DND-41 (cell line): ENCODE data around the gene BTRC.

ENCODE experiments used
- EZH2 ChIP-seq: IDR thresholded peaks from 3 replicates; pipeline ENCODE4 v1.6.1; 2012; ENCODE audit warnings: borderline replicate concordance, low read depth, mild to moderate bottlenecking, moderate library complexity, low read length, inconsistent platforms; ENCODE audit not compliant: severe bottlenecking
- TF ChIP-seq, protein P1 (sequence below): IDR thresholded peaks from 2 replicates; pipeline ENCODE4 v1.5.1; 2012; ENCODE audit warnings: borderline replicate concordance, low read length, moderate library complexity, mild to moderate bottlenecking; ENCODE audit not compliant: poor library complexity, severe bottlenecking; ENCODE audit errors: extremely low read depth

DNA sequence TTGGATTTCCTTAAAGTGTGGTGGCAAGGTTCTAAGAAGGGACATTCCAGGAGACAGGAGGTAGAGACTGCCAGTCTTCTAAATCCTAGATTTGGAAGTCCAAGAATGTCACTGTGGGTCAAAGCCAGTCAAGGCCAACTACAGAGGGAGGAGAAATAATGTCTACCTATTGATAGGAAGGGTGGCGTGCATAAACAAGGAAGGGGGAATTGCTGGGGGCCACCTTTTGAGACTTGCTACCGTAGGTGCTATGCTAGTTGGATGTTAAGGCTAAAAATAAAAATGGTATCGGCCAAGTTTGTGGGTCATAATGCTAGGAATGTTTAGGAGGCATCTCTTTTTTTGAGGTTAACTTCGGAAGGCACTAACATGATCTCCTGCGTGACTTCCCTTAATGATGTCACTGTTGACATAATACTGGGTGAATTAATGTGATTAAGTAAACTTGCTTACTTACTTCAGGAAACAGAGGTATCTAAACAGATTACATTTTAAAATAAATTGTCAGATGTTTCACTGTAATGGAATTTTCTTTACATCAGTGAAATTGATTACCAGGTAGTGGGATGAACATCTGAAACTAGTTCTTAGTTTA, 4.8 kb downstream of the BTRC start:
- TF ChIP-seq, protein P1, sequence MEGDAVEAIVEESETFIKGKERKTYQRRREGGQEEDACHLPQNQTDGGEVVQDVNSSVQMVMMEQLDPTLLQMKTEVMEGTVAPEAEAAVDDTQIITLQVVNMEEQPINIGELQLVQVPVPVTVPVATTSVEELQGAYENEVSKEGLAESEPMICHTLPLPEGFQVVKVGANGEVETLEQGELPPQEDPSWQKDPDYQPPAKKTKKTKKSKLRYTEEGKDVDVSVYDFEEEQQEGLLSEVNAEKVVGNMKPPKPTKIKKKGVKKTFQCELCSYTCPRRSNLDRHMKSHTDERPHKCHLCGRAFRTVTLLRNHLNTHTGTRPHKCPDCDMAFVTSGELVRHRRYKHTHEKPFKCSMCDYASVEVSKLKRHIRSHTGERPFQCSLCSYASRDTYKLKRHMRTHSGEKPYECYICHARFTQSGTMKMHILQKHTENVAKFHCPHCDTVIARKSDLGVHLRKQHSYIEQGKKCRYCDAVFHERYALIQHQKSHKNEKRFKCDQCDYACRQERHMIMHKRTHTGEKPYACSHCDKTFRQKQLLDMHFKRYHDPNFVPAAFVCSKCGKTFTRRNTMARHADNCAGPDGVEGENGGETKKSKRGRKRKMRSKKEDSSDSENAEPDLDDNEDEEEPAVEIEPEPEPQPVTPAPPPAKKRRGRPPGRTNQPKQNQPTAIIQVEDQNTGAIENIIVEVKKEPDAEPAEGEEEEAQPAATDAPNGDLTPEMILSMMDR, result no peak
- no peak for TF ChIP-seq EZH2
